T-helper 17 cell (primary cell): ENCODE measurements around the gene LPGAT1. TPM values are rescaled to one million over a fixed set of nuclear protein-coding genes. Genes with fewer than 3 reads are reported as not detected.

ENCODE experiments used
- ATAC-seq: fragments of 150-1000 bp; cut with Tn5 transposase; 2 replicates; pipeline ENCODE4 v1.10.0; 2021; ENCODE audit warnings: mild to moderate bottlenecking, moderate library complexity
- DNase-seq, 3 donors: peaks; one replicate each; pipeline versions ENCODE4 v3.0.0 to v3.0.0-alpha.2; 2020 to 2021
- H3K9me3 ChIP-seq: one replicate; pipeline ENCODE4 v1.7.0; 2013; ENCODE audit warnings: low read length, mild to moderate bottlenecking; ENCODE audit not compliant: control insufficient read depth, poor library complexity, severe bottlenecking
- H3K27ac Mint-ChIP-seq: one replicate; pipeline ENCODE4 v1.8.0; 2022; ENCODE audit warnings: mild to moderate bottlenecking, moderate library complexity, mixed read lengths
- H3K27me3 Mint-ChIP-seq: one replicate; pipeline ENCODE4 v1.8.0; 2022; ENCODE audit warnings: mixed read lengths
- H3K36me3 Mint-ChIP-seq: one replicate; pipeline ENCODE4 v1.8.0; 2022; ENCODE audit warnings: low read depth, mixed read lengths
- H3K4me1 Mint-ChIP-seq: one replicate; pipeline ENCODE4 v1.8.0; 2022; ENCODE audit warnings: mild to moderate bottlenecking, mixed read lengths
- H3K4me3 Mint-ChIP-seq: one replicate; pipeline ENCODE4 v1.8.0; 2022; ENCODE audit warnings: mild to moderate bottlenecking, moderate library complexity, mixed read lengths
- total RNA-seq, 4 donors: library from RNA in 2 of 4; stranded (reverse) in 2 of 4; gene quantifications; one replicate each; pipeline ENCODE4 v1.2.3 and lab custom pipeline; 2022 to 2026

The LPGAT1 gene
- total RNA-seq, 2 donors from 2014 or later: 35.0 to 42.9 TPM

DNA sequence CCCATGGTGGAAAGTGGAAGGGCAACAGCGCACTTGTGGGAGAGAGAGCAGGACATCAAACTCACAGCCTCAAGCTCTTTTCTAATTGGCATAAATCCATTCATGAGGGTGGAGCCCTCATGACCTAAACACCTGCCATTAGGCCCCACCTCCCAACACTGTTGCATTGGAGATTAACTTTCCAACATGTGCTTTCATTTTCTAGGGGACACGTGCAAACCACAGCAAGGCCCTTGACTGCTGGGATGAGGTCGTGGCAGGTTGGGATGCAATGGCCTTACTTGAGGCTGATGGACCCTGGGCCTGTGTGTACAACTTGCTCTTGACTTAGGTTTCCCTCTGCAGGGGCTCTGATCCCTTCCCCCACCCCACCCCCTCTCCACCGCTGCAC lies 119.3 kb downstream of the LPGAT1 start:
- Mint-ChIP-seq H3K36me3 (no peaks in the 10 kb centered on the region), H3K4me3 (no peak overlapping the region), H3K4me1 (no peaks in the 10 kb centered on the region), H3K27me3 (no peaks in the 10 kb centered on the region), H3K27ac (no peak overlapping the region)
- no peak for ATAC-seq
- DNase-seq: no peak
- H3K9me3 ChIP-seq: no peaks in the 10 kb centered on the region

DNA sequence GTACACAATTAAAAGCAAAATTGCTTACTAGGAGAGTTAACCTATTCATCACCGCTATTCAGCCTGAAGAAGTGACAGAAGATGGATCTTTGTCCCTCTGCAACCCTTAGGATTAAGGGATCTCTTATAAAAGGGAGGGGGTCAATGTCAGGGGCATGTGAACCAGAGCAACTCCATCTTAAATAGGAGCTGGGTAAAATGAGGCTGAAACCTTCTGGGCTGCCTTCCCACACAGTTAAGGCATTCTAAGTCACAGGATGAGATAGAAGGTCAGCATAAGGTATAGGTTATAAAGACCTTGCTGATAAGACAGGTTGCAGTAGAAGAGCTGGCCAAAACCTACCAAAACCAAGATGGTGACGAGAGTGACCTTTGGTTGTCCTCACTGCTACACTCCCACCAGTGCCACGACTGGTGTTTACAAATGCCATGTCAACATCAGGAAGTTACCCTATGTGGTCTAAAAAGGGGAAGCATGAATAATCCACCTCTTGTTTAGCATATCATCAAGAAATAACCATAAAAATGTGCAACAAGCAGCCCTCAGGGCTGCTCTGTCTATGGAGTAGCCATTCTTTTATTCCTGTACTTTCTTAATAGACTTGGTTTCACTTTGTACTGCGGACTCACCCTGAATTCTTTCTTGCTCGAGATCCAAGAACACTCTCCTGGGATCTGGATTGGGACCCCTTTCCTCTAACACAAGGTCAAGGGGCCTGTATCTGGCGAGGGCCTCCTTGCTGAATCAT lies 119.8 kb downstream of the LPGAT1 start:
- Mint-ChIP-seq H3K27ac (no peak overlapping the region), H3K4me3 (no peak overlapping the region), H3K4me1 (no peaks in the 10 kb centered on the region), H3K27me3 (no peaks in the 10 kb centered on the region), H3K36me3 (no peaks in the 10 kb centered on the region)
- H3K9me3 ChIP-seq: no peaks in the 10 kb centered on the region
- DNase-seq (no peak), ATAC-seq (no peak)

DNA sequence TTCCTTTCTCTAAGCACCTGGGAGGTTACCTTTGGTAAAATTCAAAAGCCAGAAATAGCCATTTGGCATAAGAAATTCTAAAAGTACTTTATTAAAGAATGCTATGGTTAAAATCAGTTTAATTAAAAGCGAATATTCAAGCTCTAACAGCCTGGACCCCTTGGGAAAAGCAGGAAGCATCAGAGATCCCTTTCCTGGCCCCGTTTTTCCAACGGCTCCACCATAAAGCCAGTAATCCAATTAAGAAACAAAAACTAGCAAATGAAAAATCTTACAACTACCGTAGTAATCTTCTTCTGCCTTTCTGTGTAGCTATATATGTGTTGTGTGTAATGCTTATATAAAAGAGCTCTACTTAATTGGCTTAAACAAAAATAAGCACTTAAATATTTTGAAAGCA lies 121.6 kb downstream of the LPGAT1 start:
- H3K36me3 Mint-ChIP-seq: no peaks in the 10 kb centered on the region
- no peak overlapping the region for H3K4me3 Mint-ChIP-seq
- ATAC-seq (no peak), DNase-seq (no peak)
- no peak overlapping the region for H3K27ac Mint-ChIP-seq
- no peaks in the 10 kb centered on the region for H3K4me1 Mint-ChIP-seq
- H3K9me3 ChIP-seq: no peaks in the 10 kb centered on the region
- H3K27me3 Mint-ChIP-seq: no peaks in the 10 kb centered on the region

DNA sequence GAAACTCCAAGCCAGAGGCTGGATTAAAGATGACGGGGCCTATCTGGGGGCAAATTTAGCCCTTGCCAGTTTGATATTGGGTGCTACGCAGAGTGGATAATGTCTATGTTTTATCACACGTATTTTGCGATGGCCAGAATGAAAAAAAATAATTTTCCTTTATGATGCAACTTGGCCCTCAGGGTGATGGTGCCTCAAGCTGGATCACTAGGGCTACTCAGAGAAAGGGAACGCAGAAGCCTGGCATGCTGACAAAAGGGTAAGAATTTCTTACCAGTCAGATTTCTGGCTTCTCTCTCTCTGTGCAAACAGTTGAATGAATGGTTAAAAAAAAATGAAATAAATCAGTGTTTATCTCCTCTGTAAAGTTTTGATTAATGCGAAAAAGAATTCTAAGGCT lies 122.6 kb downstream of the LPGAT1 start:
- ATAC-seq (no peak), DNase-seq (no peak)
- no peaks in the 10 kb centered on the region for H3K9me3 ChIP-seq
- no peaks in the 10 kb centered on the region for H3K4me1 Mint-ChIP-seq
- H3K36me3 Mint-ChIP-seq: no peaks in the 10 kb centered on the region
- H3K27ac Mint-ChIP-seq: no peak overlapping the region
- H3K27me3 Mint-ChIP-seq: no peaks in the 10 kb centered on the region
- no peak overlapping the region for H3K4me3 Mint-ChIP-seq

DNA sequence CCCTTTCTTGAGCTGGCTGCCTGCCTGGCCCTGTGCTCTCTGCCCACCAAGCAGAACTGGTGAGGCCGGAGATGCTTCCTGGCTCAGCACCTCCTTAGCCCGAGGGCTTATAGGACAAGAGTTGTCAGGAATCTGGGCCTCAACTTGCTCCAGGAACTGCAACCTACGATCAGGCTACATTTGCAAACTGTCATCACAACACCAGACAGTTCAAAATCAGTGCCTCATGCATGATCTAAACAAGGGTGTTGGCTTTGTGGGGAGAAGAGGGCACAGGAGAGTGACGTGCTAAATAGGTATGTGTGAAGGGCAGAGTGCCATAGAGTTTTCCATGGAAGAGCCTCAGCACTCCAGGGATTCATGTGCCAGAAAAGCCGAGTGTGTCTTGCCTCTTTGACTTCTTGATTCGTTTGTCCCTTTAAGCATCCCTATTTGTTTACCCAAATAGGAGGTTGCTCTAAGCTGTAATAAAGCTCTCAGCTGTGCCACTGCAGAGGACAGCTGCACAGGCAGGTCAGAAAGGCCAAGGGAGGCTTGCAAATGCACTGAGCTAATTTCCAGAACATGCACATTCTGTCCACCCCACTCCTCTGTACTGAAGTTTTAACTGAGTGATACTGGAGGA lies 125.0 kb downstream of the LPGAT1 start:
- ATAC-seq (no peak), DNase-seq (no peak)
- Mint-ChIP-seq H3K4me1 (no peaks in the 10 kb centered on the region), H3K4me3 (no peak overlapping the region), H3K27ac (no peak overlapping the region), H3K36me3 (no peaks in the 10 kb centered on the region), H3K27me3 (peaks cover 14% of the 10 kb centered on the region)
- H3K9me3 ChIP-seq: no peaks in the 10 kb centered on the region

DNA sequence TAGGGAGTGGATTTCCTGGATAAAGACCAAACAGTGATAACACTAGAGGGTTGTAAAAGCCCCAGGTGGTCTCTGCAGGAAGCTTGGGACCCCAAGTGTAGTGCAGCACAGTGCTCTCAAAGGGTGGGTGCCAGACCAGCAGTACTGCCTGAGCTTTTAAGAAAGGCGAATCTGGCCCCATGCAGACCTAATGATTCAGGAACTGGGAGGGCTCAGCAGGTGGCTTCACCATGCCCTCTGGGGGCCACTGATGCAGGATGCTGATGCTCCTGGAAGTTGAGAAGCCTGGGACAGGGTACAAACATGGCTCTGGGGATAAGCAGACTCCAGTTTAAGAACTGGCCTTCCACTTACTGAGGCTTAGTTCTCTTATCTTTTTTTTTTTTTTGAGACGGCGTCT lies 126.0 kb downstream of the LPGAT1 start:
- no peaks in the 10 kb centered on the region for H3K9me3 ChIP-seq
- peaks cover 14% of the 10 kb centered on the region for H3K27me3 Mint-ChIP-seq
- DNase-seq (no peak), ATAC-seq (no peak)
- no peaks in the 10 kb centered on the region for H3K36me3 Mint-ChIP-seq
- H3K27ac Mint-ChIP-seq: no peak overlapping the region
- no peak overlapping the region for H3K4me3 Mint-ChIP-seq
- peaks cover under 1% of the 10 kb centered on the region for H3K4me1 Mint-ChIP-seq

DNA sequence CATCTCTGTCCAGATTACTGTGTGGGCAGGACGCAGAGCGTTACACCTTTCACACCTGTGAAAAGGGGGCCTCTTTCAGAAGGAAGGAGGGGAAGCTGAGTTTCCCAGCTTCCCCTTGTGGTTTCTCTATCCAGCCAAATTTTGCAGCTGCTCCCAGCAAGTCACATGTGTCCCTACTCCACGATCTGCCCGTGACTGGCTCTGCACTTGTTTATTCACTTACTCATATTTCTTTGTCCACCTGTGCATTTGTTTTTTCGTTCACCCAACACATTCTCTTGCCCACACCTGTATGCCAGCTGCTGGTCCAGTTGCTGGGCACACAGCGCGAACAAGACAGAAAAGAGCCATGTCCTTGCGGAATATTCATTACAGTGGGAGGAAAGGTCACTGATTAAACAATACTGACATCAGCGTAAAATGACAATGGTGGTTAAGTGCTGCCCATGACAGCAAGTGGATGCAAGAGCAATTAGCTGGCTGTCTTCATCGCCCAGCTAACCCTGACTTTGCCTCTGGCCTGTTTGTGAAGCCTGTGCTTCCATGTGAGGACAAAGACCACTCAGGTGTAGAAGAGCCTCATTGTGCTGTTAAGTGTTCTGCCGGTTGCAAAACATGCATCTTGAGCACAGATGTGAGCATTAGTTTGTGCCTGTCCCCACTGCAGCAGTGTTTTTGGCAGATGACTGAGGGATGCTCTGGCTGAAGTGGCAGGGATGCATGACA lies 126.6 kb downstream of the LPGAT1 start:
- no peaks in the 10 kb centered on the region for H3K36me3 Mint-ChIP-seq
- peaks cover 3% of the 10 kb centered on the region for H3K4me1 Mint-ChIP-seq
- H3K9me3 ChIP-seq: no peaks in the 10 kb centered on the region
- no peak overlapping the region for H3K27ac Mint-ChIP-seq
- H3K4me3 Mint-ChIP-seq: no peak overlapping the region
- peaks cover 14% of the 10 kb centered on the region for H3K27me3 Mint-ChIP-seq
- DNase-seq: no peak
- ATAC-seq: no peak

DNA sequence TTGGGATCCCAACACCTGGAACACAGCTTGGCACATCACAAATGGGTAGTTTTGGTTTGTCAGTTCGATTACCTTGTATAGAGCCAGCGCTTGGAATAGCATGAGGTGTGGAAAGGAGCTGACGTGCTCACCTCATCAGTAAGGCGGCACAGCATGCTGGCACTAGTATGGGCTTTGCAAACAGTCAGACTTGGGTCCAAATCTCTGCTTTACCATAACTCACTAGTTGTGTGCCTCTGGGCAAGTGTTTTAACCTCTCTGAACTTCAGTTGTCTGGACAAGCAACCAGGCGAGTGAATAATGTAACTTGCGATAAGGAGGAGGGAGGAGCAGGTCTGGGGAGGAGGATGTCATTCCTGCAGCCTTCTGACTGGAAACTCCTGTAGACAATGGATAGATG lies 128.8 kb downstream of the LPGAT1 start:
- no peak for DNase-seq
- peaks cover 5% of the 10 kb centered on the region for H3K4me1 Mint-ChIP-seq
- peaks cover 14% of the 10 kb centered on the region for H3K27me3 Mint-ChIP-seq
- H3K9me3 ChIP-seq: no peaks in the 10 kb centered on the region
- no peak overlapping the region for H3K4me3 Mint-ChIP-seq
- H3K27ac Mint-ChIP-seq: no peak overlapping the region
- no peak for ATAC-seq
- no peaks in the 10 kb centered on the region for H3K36me3 Mint-ChIP-seq

DNA sequence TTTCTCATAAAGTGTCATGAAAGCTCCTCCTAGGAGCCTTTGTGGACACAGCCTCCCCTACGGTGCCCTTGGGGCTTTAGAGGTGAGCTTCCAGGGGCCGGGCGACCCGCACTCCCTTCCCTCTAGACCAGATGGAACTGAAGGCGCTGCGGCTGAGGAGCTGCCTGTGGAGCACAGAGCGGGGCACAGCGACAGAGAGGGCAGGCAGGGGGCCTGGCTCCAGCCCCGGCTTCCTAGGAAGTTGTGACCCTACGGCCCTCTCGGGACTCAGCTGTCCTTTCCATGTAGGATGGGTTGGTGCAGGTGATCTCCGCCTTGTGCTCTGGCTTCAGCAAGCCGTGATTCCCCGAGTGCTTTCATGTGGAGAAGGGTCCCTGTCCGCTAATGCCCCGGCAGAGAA lies 131.5 kb downstream of the LPGAT1 start:
- DNase-seq: no peak
- Mint-ChIP-seq H3K4me1 (peaks cover 8% of the 10 kb centered on the region), H3K27me3 (peaks cover 14% of the 10 kb centered on the region), H3K36me3 (no peaks in the 10 kb centered on the region), H3K4me3 (peak overlapping the region; percentile 49), H3K27ac (no peak overlapping the region)
- ATAC-seq: no peak
- H3K9me3 ChIP-seq: no peaks in the 10 kb centered on the region

DNA sequence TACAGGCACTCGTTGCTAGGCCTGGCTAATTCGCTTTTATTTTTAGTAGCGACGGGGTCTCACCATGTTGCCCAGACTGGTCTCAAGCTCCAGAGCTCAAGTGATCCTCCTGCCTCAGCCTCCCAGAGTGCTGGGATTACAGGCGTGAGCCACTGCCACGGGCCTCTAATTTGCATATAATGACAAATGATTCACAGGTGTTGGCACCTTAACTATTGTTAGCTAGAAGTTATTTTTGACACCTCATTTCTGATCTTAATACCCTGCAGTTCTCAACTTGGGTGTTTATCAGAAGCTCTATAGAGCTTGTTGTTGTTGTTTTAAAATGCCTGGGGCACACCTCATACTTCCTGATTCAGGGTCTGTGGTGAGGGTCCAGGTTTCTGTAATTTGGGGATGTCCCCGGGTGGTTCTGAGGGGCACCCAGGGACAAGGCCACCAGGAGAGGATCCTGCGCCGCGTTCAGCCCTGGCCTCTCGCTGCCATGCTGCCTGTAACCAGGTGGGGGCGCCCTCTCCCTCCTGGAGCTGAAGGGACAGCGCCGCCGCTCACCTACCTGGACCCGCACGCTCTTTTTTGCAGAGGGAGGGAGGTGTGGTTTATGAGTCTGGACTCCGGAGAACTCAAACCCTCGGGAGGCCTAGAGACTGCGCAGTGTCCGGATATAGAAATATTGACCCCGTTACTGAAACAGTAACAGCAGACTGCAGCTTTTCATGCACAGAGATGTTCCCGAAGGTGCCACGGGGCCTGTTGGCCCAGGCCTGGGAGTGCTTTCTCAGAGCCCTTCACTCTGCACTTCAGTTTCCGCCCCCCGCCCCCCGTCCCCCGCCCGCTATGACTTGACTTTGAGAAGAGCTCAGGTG lies 132.2 kb downstream of the LPGAT1 start:
- Mint-ChIP-seq H3K36me3 (no peaks in the 10 kb centered on the region), H3K4me1 (peaks cover 8% of the 10 kb centered on the region), H3K4me3 (peak overlapping the region; percentile 49), H3K27me3 (peaks cover 14% of the 10 kb centered on the region), H3K27ac (no peak overlapping the region)
- peak; percentile 97 for ATAC-seq
- H3K9me3 ChIP-seq: no peaks in the 10 kb centered on the region
- peak; percentile 56 to 84 (median 66) for DNase-seq

DNA sequence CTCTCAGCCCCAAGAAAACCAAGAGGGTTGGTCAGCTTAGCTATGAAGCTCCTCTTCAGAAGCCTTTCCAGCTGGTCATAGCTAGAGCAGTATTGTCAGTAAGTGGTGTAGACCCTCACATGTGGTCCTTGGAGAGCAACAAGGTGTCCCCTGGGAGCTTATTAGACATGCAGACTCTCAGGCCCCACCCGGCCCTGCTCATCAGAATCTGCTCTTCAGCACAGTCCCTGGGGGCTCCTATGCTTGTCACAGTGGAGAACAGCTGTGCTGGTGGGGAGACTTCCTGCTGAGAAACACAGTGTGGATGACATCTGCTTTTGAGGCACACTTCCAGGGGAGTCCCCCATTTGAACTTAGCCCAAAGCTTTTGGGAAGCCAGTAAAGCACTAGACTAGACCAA lies 133.2 kb downstream of the LPGAT1 start:
- ATAC-seq: peak; percentile 20
- Mint-ChIP-seq H3K4me1 (peaks cover 8% of the 10 kb centered on the region), H3K27me3 (peaks cover 14% of the 10 kb centered on the region), H3K4me3 (no peak overlapping the region), H3K36me3 (no peaks in the 10 kb centered on the region), H3K27ac (no peak overlapping the region)
- DNase-seq: no peak
- H3K9me3 ChIP-seq: no peaks in the 10 kb centered on the region

DNA sequence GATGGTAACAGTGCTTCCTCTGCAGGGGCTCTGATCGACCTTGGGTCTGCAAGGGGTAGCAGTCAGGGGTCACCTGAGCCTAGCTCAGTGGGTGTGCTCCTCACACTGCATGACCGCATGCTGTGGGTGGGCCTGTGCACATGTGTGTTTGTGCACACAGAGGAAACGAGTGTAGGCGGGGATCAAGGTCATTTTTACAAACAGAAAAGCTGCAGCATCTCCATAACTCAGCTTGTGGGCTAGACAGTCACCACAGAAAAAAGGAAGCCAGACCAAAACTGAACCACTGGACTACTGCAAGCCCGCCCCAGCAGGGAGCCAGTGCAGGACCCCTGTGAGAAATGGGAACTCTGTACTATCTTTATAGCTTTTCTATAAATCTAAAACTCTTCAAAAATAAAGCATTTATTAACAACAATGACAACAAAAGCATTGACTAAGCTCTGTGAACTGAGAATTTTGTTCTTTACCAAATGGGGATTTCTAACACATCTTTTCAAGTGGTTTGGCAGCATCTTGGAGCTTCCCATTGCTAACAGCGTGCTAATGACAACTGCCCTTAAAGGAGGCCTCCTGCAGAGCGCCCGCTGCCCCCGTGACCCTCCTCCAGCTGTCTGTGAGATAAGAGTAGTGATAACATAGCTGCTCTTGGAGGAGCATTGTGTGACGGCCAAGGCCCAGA lies 135.3 kb downstream of the LPGAT1 start:
- ATAC-seq: no peak
- H3K4me3 Mint-ChIP-seq: no peak overlapping the region
- H3K27ac Mint-ChIP-seq: no peak overlapping the region
- no peaks in the 10 kb centered on the region for H3K36me3 Mint-ChIP-seq
- no peaks in the 10 kb centered on the region for H3K9me3 ChIP-seq
- DNase-seq: no peak
- H3K4me1 Mint-ChIP-seq: peaks cover 8% of the 10 kb centered on the region
- peaks cover 2% of the 10 kb centered on the region for H3K27me3 Mint-ChIP-seq
